Transverse colon (tissue), 4 donors: ENCODE measurements around the gene NFIA.

Experiments
- CTCF ChIP-seq, 5 experiments: fragments of 200-600 bp in 3 of 5; fragments of 450-650 bp in 2 of 5; sonication (generic) in 3 of 5; IDR thresholded peaks; 1 replicate in 2 of 5; 2 replicates in 3 of 5; pipeline ENCODE4 v1.5.1; 2016 to 2017; ENCODE audit warnings: antibody characterized with exemption in 5 of 5, inconsistent platforms in 3 of 5, mild to moderate bottlenecking in 2 of 5, moderate library complexity in 1 of 5
- POLR2A ChIP-seq: fragments of 450-650 bp; IDR thresholded peaks from one replicate; pipeline ENCODE4 v1.6.1; 2016; ENCODE audit warnings: antibody characterized with exemption, mild to moderate bottlenecking, moderate library complexity
- POLR2AphosphoS5 ChIP-seq, 3 donors: sonication (generic); formaldehyde crosslinking; IDR thresholded peaks; one replicate each; pipeline ENCODE4 v1.6.1; 2016; ENCODE audit warnings: antibody characterized with exemption in 3 of 3

- TF ChIP-seq CTCF (IDR thresholded peaks at IDR 0.05) (no peak), POLR2A (no peak), POLR2AphosphoS5 (IDR thresholded peaks at IDR 0.05) (no peak)
Measured at GRCh38 chr1:61273861-61274260, 191.5 kb downstream of the NFIA start.
